HG02610 (cell line): Measurements from ENCODE around the gene NUP210L.
A peak's percentile ranks its signal among the peaks of the same experiment; 100 is the strongest.

Source experiments
- ATAC-seq: cut with Tn5 transposase; IDR thresholded peaks from one replicate; pipeline ENCODE4 v1.9.1; 2021; ENCODE audit warnings: mild to moderate bottlenecking, moderate library complexity; ENCODE audit not compliant: unreplicated experiment

NUP210L gene

GRCh38 chr1:154154534-154155191 lies at the start of gene NUP210L:
NUP210L (minus strand) TSS chr1:154155073.
- no peak for ATAC-seq

DNA sequence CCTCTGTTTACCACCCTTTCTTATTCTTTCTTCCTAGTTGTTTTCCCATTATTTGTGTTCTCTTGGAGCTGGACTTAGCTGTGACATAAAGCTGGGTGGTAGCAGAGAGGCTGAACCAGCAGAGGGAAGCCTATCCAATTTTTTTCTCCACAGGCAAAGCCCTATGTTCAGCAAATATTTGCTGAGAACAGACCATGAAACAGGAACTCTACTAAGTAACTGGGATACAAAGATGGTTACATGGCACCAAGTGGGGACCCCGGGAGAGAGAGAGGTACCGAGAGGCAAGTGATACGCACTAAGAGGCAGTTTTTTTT lies 44.6 kb upstream of the NUP210L start:
- ATAC-seq: no peak

- ATAC-seq: no peak
These were observed 44.1 kb upstream of the NUP210L start for GRCh38 chr1:154198756-154199562.

DNA sequence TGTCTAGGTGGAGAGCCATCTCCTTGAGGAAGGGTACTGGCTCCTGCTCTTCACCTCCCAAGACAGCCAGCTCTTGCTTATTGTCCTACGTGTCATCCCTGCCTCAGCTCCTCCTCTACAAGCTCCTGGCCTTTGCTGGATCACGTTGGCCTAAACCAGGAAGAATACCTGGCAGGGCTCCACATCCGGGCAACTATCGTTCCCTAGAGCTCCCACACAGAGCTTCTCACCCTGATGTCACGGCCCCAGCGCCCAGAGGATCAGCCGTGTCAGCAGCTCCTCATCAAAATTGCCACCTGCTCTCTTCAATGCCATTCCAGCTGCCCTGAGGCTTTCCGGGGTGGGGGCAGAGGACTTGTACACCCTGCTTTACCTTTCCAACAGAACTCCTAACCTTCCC lies 38.9 kb upstream of the NUP210L start:
- ATAC-seq: no peak

- no peak for ATAC-seq
These were observed 37.6 kb upstream of the NUP210L start for GRCh38 chr1:154192476-154192875.

GRCh38 chr1:154191990-154192461 lies 37.2 kb upstream of the NUP210L start, which contains the start of gene TPM3:
TPM3 (minus strand) TSS chr1:154192100; CDS start chr1:154192018, 82 bp downstream.
- ATAC-seq: no peak

- no peak for ATAC-seq
These were observed 35.7 kb upstream of the NUP210L start for GRCh38 chr1:154190550-154190949.

GRCh38 chr1:154186852-154187501 lies 32.1 kb upstream of the NUP210L start:
- ATAC-seq: no peak

GRCh38 chr1:154186177-154186576 lies 31.3 kb upstream of the NUP210L start:
- no peak for ATAC-seq

GRCh38 chr1:154183046-154183915 lies 28.4 kb upstream of the NUP210L start:
- peak; percentile 75 for ATAC-seq

DNA sequence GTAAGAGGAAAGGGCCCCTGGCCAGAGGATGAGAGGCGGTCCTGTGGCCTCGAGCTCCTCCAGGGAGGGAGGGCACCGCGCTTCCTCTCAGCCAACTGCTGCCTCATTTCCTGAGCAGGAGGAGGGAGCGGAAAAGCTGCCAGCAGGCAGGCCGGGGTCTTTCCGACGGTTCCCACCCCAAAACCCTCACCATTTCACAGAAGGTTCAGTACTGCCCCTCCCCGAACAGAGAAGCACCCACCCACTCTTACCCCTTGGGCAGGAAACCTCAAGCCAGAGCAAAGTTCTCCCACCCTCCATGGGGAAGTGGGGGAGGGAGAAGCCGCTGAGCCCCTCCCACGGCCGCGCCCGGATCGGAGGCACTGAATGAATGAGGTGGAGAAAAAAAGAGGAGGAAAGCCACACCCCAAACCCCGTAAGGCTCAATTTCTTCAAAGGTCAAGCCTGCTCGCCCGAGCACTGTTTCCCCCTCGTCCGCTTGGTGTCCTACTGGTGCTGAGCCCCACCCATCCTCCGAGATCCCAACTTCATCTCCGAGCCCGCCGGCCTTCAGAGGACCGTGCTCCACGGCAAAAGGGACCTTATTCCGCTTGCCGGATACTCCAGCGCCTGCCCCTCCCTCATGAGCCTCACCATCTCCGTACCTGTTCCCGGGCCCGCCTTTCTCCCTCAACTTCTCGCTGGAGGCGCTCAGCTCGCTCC lies 27.6 kb upstream of the NUP210L start:
- ATAC-seq: peak; percentile 49

DNA sequence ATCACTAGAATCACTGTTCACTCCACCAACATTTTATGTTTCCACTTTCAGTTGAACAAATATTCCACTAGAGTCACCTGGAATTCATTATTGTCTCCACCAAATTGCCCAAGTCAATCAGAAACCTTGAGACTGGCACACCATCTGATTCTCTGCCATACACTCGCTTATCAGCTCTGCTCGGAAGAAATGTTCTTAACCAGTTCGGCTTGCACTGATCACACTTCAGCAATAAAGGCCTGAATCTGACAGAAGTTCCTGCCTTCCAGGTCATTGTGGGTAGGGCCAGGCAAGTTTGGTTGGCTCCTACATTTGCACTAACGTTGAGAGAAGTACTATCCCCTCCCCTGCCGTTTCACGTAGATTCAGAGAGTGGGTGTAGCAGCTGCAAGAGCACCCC lies 27.1 kb upstream of the NUP210L start:
- ATAC-seq: no peak

DNA sequence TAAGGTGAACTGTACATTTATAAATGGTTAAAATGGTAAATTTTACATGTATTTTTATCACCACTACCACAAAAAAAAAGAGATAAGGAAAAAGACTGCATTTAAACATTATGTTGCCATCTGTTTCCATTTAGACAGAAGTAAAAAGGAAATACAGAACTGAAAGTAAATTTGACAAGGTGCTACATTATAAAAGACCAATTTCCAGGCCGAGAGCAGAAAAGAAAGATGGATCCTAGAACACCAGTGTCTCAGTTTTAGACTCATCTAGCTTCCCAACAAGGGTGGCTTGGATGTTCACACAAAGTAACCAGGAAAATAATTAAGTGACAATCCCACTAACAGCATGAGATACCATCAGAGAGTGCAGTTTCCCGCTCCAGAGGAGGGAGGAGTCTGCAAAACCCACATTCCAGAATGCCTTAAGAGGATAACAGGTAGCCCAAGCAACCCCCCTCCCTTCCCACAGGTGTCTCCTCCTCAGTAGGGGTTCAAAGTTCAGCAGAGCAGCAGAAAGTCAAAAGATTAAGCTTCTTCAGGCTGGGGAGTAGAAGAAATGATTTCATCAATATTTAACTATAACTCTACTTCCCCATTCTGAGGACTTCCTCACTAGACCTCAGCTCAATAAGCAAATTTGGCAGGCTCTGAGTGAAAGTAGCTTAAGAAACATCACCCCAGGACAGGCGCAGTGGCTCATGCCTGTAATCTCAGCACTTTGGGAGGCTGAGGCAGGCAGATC lies 25.2 kb upstream of the NUP210L start:
- no peak for ATAC-seq

DNA sequence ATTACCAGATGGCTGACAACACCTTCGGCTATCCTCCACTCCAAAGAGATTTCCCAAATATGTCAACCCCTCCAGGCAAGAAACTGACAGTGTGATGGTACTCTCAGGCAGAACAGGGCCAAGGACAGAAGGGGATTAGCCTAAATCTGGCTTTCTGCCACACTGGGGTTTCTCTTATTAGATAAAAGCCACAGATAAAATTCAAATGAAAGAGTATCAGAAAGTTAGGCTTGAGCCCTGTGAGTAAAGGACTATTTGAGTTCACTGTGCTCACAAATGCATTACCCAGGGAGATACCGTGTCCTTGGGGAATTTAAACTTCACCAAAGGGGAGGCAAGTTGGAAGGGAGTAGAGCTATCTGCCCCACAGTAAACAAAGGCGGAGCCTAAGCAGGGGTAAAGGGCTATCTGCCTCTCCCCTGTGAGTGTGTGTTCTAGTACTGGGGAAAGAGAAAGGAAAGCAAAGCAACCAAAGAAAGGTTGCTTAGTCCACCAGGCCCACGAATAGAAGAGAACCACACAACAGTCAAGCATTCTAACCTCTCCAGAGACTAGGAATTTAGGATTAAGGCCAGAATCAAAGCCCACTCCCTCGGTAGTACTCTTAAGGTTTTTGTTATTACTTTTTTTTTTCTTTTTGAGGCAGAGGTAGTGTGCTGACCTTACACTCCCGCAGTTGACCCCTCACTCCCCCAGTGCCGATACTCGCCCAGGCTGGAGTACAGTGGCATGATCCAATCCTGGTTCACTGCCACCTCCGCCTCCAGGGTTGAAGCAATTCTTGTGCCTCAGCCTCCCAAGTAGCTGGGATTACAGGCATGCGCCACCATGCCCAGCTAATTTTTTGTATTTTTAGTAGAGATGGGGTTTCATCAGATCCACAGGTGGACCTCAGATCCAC lies 24.3 kb upstream of the NUP210L start:
- no peak for ATAC-seq

DNA sequence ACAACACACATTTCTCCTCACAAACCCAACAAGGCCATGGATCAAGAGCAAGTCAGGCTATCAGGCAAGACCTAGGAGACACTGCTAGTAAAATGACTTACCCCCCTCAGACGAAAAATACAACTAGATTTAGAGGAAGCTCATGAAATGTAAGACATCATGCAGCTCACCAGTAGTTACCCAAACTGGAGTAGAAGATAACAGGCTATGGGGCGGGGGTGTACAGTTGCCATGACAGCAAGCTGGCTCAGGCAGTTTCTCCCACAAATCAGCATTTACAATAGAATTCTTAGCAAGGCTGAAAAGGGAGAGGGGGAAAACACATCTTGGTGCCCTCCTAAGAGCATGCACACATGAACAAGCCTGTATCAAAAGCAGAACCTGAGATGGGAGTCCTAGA lies 23.1 kb upstream of the NUP210L start:
- ATAC-seq: no peak

GRCh38 chr1:154176337-154176736 lies 21.5 kb upstream of the NUP210L start:
- ATAC-seq: no peak

DNA sequence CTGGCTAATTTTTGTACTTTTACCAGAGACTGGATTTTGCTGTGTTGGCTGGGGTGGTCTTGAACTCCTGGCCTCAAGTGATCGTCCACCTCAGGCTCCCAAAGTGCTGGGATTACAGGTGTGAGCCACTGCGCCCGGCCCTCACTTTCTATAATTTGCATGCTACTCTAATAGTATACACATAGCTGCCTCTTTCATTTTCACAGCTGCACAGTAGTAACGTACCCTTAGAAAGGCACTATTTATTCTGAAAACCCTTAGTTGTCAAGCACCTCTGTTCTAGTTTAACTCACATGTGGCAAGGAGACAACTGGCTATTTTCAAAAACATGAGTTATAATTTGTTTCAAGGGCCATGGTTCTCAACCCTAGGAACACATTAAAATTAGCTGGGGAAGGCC lies 19.8 kb upstream of the NUP210L start:
- ATAC-seq: no peak

DNA sequence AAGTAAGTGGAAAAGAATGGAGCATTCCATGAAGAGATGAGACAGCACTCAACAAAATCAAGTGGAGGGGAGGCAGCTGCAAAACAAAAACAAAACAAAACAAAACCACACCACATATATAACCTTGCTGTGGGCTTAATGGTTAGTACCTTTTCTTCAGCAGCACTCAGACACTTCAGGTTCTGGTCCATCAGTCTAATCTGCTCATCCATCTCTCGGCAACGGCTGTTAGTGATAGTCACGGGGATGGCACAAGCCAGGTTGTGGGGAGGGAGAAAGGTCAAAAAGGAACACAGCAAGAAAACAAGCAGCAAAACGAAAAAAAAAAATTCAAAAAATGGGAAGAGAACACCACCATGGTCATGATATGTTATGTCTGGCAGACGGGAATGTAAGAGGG lies 17.0 kb upstream of the NUP210L start:
- no peak for ATAC-seq

DNA sequence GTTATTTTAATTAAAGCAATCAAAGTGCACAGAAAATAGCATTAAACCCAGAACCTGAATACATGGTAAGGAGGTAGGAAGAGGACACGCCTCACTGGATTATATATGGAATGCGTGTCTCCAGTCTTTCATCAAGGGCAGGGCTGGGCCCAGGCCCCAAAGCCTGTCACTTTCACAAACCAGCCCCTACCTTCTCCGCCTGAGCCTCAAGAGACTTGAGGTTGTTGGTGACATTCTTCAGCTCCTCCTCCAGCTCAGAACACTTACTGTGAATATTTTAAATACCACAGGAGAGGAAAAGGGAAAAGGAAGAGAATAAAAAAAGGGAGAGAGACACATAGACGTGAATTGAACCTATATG lies 16.3 kb upstream of the NUP210L start:
- no peak for ATAC-seq
